ENCODE measurements around the gene FARP1. TPM values are rescaled to one million over a fixed set of nuclear protein-coding genes. Genes with fewer than 3 reads are reported as not detected.

The FARP1 gene
- total RNA-seq, 1 experiment from 2014 or later: 96.6 TPM

- Mint-ChIP-seq H3K9me3 (no peaks in the 10 kb centered on the region), H3K4me1 (peaks cover 88% of the 10 kb centered on the region), H3K36me3 (no peaks in the 10 kb centered on the region; the same call in 1 of the 2 replicates), H3K4me3 (no peak overlapping the region), H3K27me3 (ENCODE audit: low read depth) (no peaks in the 10 kb centered on the region), H3K27ac (peak overlapping the region; percentile 82)
- ATAC-seq (no peak), DNase-seq (ENCODE audit: low spot score) (no peak)
- CTCF ChIA-PET: interaction anchor here (1.0 to 1.6 kb wide), 3 partner anchors 9 to 163 kb away, joined by 3 to 4 read pairs (median 3); no protein-coding TSS in a partner anchor
- POLR2A ChIA-PET: no interaction called here
- TF ChIP-seq PRDM15 (CRISPR knock-in tag; IDR thresholded peaks at IDR 0.05): peak; percentile 43; the same call in 1 of the 2 replicates
- TF ChIP-seq ZNF532 (CRISPR knock-in tag; IDR thresholded peaks at IDR 0.05; ENCODE audit: borderline replicate concordance): no peak
These were observed 347.4 kb downstream of the FARP1 start for GRCh38 chr13:98490195-98490836.

GRCh38 chr13:98490866-98491265 is 348.0 kb downstream of the FARP1 start:
- TF ChIP-seq GABPB1 (CRISPR knock-in tag; IDR thresholded peaks at IDR 0.05): no peak
- no peak for TF ChIP-seq STAT6 (CRISPR knock-in tag; conservative IDR thresholded peaks at IDR 0.05; ENCODE audit: low read depth)
- no peak for TF ChIP-seq IRF2 (CRISPR knock-in tag; IDR thresholded peaks at IDR 0.05; ENCODE audit: borderline replicate concordance, low read depth)
- no peak for TF ChIP-seq KAT7 (CRISPR knock-in tag; IDR thresholded peaks at IDR 0.05; ENCODE audit: borderline replicate concordance)
- TF ChIP-seq PRDM15 (CRISPR knock-in tag; IDR thresholded peaks at IDR 0.05): no peak
- no peak for TF ChIP-seq NFATC4 (CRISPR knock-in tag; IDR thresholded peaks at IDR 0.05)
- no peak for TF ChIP-seq FOXP1 (CRISPR knock-in tag; IDR thresholded peaks at IDR 0.05; ENCODE audit: borderline replicate concordance)
- no peak for TF ChIP-seq RORB (CRISPR knock-in tag; IDR thresholded peaks at IDR 0.05)
- no peak for TF ChIP-seq CBFB (CRISPR knock-in tag; IDR thresholded peaks at IDR 0.05; ENCODE audit: low read depth)
- TF ChIP-seq ZNF219 (CRISPR knock-in tag; IDR thresholded peaks at IDR 0.05; ENCODE audit: borderline replicate concordance): no peak
- TF ChIP-seq ZNF396 (CRISPR knock-in tag; IDR thresholded peaks at IDR 0.05; ENCODE audit: borderline replicate concordance): no peak
- no peak for TF ChIP-seq MAX (CRISPR knock-in tag; IDR thresholded peaks at IDR 0.05)
- TF ChIP-seq FOXP4 (CRISPR knock-in tag; IDR thresholded peaks at IDR 0.05): no peak
- TF ChIP-seq MXD4 (CRISPR knock-in tag; IDR thresholded peaks at IDR 0.05; ENCODE audit: borderline replicate concordance): no peak
- no peak for TF ChIP-seq ZNF232 (CRISPR knock-in tag; IDR thresholded peaks at IDR 0.05)
- no peak for TF ChIP-seq TP53 (CRISPR knock-in tag; IDR thresholded peaks at IDR 0.05)
- ATAC-seq (no peak), DNase-seq (ENCODE audit: low spot score) (no peak)
- Mint-ChIP-seq H3K4me3 (no peak overlapping the region), H3K27ac (peak overlapping the region; percentile 82), H3K27me3 (ENCODE audit: low read depth) (no peaks in the 10 kb centered on the region), H3K36me3 (no peaks in the 10 kb centered on the region; the same call in 1 of the 2 replicates), H3K9me3 (no peaks in the 10 kb centered on the region), H3K4me1 (peaks cover 85% of the 10 kb centered on the region)
- ChIA-PET CTCF (interaction anchor here (0.7 to 1.4 kb wide), 4 partner anchors 9 to 303 kb away, joined by 3 to 4 read pairs (median 4); no protein-coding TSS in a partner anchor), POLR2A (no interaction called here)

Measured in WTC11 (cell line).